ENCODE data around the gene TMEM30B.
"Not testable (repeated sequence)": the region's sequence is repeated elsewhere in the genome, so short reads cannot be mapped to it uniquely, and the experiment has no call there.

TMEM30B gene

GRCh38 chr14:61266436-61266835, 14.7 kb downstream of the TMEM30B start:
- no peak for DNase-seq (ENCODE audit: low read depth)

- DNase-seq (ENCODE audit: low read depth), result no peak
Measured at GRCh38 chr14:61264651-61265050, 16.5 kb downstream of the TMEM30B start.

- DNase-seq (ENCODE audit: low read depth), result no peak
Measured at GRCh38 chr14:61264010-61264571, 17.0 kb downstream of the TMEM30B start.

DNA sequence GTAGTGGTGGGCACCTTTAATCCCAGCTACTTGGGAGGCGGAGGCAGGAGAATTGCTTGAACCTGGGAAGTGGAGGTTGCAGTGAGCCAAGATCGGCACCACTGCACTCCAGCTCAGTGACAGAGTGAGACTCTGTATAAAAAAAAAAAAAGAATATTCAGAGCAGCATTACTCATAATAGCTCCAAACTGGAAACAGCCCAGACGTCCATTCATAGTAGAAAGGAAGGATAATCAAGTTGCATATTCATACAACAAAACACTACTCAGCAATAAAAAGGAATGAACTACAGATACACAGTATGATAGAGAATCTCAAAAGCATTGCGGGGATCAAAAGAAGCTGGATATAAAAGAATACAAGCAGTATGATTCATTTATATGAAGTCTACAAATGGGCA, 19.1 kb downstream of the TMEM30B start:
- DNase-seq (ENCODE audit: low read depth), result no peak

DNA sequence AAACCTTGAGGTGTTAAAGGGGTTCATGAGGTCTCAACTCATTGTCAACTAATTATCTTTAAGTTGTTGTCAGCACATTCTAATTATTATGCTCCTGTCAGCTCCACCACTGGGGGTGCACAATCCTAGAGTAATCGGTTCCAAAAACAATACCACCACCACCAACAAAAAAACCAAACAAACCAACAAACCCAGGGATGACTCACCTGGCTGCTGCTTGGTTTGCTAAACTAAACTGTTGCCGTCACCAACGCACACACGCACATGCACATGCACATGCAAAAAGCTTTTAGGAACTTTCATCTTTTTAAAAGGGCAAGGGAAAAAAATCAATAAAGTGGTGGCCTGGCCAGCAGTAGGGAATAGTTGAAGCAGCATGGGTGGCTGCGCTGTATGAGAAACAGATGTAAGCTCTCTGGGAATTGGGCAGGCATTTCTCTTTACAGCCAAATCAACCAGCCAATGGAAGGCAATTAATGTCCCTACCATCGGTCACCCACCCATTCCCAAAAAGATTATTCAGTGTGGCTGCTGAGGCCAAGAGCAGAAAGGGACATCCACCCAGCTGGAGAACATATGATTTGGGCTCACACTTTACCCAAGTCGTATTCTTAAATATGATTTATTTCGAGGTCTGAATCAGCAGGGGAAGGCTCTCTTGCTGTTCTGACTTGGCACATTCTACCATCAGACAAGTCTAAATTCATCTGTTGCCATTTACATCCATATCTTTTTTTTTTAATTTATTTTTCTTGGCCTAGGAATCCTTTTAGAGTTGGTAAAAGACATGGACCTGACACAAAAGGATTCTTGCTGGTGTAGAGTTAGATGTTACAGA, 20.0 kb downstream of the TMEM30B start:
- DNase-seq (ENCODE audit: low read depth), result no peak

- DNase-seq (ENCODE audit: low read depth), result no peak
Measured at GRCh38 chr14:61258985-61259384, 22.2 kb downstream of the TMEM30B start.

DNA sequence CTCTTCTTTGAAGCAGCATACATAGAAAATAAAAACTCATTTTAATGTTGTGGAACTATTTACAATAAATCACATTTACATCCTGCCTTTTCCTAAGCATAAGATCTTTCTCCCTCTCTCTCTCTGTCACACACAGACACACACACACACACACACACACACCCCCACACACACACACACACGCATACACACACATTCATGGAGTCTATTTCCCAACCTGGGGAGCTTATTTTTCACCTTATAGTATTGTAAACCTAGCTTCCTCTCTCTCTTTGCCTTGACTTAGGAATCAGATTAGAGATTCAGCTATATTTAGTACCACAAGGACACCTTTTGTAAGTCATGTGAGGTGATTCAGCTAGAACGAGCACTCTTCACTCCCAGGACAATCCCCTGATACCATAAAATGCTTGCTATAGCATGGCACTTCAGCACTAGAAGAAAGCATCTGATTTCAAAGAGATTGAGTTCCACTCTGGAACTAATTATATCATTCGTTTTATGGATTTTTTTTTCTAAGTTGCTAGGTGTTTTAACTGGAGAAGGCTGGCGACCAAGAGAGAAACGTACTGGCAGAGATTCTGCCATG, 23.6 kb downstream of the TMEM30B start:
- no peak for DNase-seq (ENCODE audit: low read depth)

DNA sequence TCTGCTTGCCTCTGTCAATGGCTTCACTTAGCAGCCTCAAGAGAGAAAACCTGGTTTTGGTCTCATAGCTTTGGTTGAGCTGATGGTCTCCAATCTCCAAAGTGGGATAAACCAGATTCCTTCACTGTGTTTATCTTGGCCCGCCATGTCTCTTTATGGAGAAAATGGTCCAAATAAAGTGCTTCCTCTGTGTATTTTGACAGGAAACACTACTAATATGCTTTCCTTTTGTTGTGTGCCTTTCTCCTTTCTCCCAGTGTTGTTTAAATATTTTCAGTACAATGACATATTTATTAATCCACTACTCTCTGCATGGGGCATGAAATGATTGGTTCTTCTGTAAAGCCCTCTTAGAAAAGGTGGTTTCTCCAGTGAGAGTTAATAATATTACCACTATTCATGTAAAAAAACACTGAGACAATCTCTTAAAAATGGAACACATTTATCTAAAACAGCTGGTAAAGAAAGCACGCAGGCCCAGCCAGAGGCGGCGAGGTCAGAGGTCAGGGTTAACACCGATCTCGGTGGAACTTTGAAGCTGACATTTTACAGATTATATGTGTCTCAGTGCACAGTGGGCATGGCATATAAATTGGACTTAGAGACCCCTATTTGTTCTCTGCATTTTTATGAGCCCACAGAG, 24.2 kb downstream of the TMEM30B start:
- DNase-seq (ENCODE audit: low read depth), result no peak

DNA sequence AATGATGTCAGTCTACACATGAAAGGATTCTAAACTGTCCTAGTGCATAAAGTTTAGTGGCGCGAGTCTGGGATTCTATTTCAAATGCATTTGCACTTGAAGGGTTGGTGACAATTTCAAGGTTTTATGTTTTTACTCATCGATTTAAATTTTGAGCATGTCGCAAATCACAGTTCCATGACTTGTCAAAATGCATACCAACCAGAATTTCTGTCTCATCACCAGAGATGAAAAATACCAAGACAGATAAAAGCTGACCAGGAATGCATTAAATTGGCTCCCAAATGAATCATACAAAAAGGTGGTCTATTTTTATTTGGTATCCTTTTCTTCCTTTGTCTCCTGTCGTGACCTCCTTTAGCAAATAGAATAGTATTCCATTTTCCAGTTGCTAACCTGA, 25.2 kb downstream of the TMEM30B start:
- DNase-seq (ENCODE audit: low read depth), result no peak

DNA sequence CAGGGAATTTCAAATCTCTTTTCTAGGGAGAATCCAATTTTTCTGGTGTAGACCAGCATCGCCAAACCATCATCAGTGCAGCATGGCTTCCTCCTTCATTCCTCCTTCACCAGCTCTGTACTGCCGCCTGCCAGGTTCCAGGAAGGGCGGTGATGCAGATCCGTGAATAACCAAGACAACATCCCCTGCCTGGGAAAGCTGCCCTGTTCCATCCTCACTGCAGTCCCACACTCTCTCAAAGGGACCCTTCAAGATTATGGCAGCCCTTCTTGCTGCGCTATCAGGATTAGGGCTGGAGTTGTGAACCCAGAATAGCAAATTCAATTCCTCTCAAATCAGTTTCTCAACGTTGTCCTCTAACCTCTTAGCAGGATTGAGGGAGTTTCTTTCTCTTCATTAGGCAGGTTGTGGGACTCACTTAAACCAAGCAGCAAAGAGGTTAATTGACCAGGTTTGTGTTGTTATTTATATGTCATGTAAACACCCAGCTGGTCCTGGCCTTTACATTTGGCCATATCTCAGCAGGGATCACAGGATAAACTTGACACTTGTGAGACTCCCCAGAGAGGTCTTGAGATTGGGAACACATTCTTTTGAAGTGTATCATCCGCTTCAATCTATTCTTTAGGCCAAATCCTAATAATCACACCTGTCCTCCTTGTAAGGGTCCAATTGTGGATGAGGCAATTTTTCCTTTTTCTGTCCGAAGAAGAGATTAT, 26.2 kb downstream of the TMEM30B start:
- no peak for DNase-seq (ENCODE audit: low read depth)

GRCh38 chr14:61253064-61253738, 27.9 kb downstream of the TMEM30B start:
- no peak for DNase-seq (ENCODE audit: low read depth)

DNA sequence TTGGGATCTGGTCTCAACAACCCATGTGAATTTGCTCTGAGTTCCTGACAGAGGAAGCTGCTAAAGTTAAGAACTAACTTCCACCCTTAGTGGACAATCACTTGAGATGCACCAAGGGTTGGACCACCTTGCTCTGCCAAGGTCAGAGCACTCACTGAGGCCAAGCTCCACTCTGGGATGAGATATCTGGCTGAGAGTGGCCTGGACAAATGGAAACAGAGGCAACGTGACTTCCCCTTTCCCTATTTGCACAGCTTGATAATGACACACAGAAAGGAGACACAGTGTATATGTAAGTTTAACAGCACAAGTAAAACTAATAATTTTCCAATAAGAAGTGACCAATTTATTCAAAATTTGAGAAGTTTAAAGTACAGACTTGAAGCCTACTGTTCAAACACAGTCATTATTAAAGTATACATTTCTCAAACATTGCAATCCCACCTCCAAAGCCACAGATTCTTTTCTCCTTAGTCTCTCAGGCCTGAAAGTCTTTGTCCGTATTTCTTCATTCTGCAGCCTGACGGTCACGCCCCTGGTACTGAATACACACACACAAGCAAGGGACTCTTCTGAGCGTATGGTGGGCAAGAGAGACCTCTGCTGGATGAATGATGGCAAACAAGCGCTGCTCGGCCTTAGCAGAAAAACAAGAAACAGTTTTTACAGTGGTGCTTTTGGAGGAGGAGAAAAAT, 28.6 kb downstream of the TMEM30B start:
- peak; percentile 32 for DNase-seq (ENCODE audit: low read depth)

GRCh38 chr14:61250063-61250462, 31.1 kb downstream of the TMEM30B start:
- DNase-seq (ENCODE audit: low read depth), result no peak

DNA sequence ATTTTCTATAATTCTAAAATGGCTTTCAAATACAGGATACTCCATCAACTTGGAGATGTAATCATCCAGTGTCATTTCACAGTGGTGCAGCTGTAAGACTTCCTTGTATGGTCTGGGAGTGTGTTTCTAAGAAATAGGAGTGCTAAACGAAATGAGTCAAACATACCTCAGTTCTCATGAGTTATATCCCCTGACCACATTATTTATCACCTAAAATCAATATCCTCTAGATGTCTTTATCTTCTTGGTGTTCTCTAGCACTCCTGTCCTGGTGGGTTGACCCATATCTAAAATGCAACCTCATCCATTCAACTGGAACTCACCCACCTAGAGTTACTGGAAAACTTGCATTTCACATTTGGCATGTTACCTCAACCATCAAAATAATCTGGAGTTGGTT, 33.2 kb downstream of the TMEM30B start:
- DNase-seq (ENCODE audit: low read depth), result no peak

- no peak for DNase-seq (ENCODE audit: low read depth)
Measured at GRCh38 chr14:61246721-61247120, 34.4 kb downstream of the TMEM30B start.

DNA sequence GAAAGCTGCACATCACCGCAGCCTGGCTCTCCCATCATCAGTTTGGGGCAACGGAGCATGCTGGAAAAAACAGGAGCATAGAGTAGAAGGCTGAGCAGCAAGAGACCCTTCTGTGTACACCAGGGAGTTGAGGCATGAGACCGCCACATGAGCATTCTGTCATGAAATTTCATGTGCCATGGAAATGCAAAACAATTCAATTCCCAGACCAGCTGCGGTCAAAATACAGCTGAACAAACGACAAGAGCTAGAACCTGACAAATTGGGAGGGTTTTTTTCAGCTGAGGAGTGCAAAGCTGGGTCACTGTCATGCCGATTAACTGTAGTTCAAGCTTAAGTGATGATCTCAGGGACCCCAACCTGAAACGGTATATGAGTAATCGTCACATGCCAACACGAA, 37.1 kb downstream of the TMEM30B start:
- DNase-seq (ENCODE audit: low read depth), result no peak

- DNase-seq (ENCODE audit: low read depth), result no peak
Measured at GRCh38 chr14:61240206-61240605, 40.9 kb downstream of the TMEM30B start.

DNA sequence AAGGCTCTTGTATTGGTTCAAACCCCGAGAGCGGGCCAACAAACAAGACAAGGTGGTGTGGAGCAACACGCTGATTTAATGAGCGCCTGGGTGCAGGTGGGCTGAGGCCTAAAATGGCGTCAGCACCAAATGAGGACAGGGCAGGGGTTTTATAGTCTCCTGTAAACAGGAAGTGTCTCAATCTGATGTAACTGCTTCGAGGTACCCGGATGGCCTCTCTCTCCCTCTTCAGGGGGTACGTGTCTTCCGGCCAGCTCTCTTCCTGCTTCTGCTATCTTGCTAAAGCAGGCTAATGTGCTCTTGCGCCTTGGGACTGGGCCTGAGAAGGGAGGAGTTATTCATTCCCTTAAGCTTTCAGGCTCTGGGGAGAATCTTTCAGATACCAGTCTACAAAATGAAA, 41.9 kb downstream of the TMEM30B start:
- DNase-seq (ENCODE audit: low read depth), result not testable (repeated sequence)

DNA sequence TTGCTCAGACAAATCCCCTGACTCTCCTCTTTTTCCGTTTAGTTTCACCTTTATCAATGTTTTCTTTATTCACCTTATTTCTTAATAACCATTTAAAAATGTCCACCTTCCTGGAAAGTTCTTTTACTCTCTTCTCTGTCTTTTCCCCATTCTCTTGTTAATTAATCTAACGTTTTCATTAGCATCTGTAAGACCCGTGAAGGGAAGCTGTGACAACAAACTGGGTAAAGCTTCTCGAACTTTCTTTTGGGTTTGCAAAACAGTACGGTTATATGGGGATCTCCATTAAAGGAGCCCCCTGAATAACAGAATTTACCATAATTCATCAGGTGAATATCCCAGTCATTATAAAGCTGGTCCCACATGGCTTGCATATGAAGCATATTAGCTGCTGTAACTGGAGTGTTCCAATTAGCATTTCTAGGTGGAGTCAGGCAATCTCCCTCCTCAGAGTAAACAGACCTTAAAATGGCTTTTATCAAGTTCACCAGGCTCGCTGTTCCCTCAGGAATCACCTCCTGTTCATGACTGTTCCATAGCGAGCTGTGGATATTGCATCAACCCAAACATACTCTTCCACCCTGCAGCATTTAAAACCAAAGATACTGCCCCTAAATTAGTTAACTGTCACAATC, 42.4 kb downstream of the TMEM30B start:
- no peak for DNase-seq (ENCODE audit: low read depth)

GRCh38 chr14:61234215-61234916, 46.8 kb downstream of the TMEM30B start:
- DNase-seq (ENCODE audit: low read depth), result no peak
